Keratinocyte (primary cell): ENCODE data around the gene KLRF2. TPM values are rescaled to one million over a fixed set of nuclear protein-coding genes. Genes with fewer than 3 reads are reported as not detected.

Experiments
- DNase-seq: peaks from one replicate; pipeline ENCODE4 v3.0.0-alpha.2; 2011; ENCODE audit warnings: low read depth, missing footprints, low spot score
- FAIRE-seq: peaks from 2 replicates; lab custom pipeline; 2011; peaks lifted over from hg19 to GRCh38; lab: Jason Lieb, UNC
- H2AFZ ChIP-seq: 2 replicates; pipeline ENCODE4 v1.6.0; 2012; ENCODE audit warnings: low read length, control low read depth, inconsistent platforms; ENCODE audit not compliant: control insufficient read depth
- H3K27ac ChIP-seq: 2 replicates; pipeline ENCODE4 v1.5.1; 2011; ENCODE audit warnings: low read length; ENCODE audit not compliant: control insufficient read depth, insufficient read depth
- H3K27me3 ChIP-seq: 3 replicates; pipeline ENCODE4 v1.6.0; 2011; ENCODE audit warnings: low read length; ENCODE audit not compliant: control insufficient read depth, insufficient read depth; ENCODE audit errors: extremely low read depth
- H3K36me3 ChIP-seq, 2 experiments: 2 replicates in 1 of 2; 3 replicates in 1 of 2; pipeline ENCODE4 v1.5.1; 2011; ENCODE audit warnings: low read length in 2 of 2, mild to moderate bottlenecking in 1 of 2; ENCODE audit not compliant: control insufficient read depth in 2 of 2, insufficient read depth in 2 of 2; ENCODE audit errors: extremely low read depth in 1 of 2
- H3K4me1 ChIP-seq: 3 replicates; pipeline ENCODE4 v1.5.1; 2011; ENCODE audit warnings: low read length; ENCODE audit not compliant: control insufficient read depth, insufficient read depth; ENCODE audit errors: extremely low read depth
- H3K4me2 ChIP-seq: 3 replicates; pipeline ENCODE4 v1.6.0; 2011; ENCODE audit warnings: low read depth, low read length; ENCODE audit not compliant: control insufficient read depth, insufficient read depth; ENCODE audit errors: extremely low read depth
- H3K4me3 ChIP-seq, 3 experiments: fragments of 200-600 bp in 1 of 3; sonication (generic) in 1 of 3; 2 replicates in 2 of 3; 3 replicates in 1 of 3; pipeline ENCODE4 v1.5.1; 2011 to 2016; ENCODE audit warnings: low read length in 3 of 3, mild to moderate bottlenecking in 3 of 3, control low read depth in 2 of 3, inconsistent platforms in 1 of 3, low read depth in 1 of 3, mixed read lengths in 1 of 3, mixed run types in 1 of 3, moderate library complexity in 1 of 3; ENCODE audit not compliant: control insufficient read depth in 2 of 3, insufficient read depth in 2 of 3; ENCODE audit errors: extremely low read depth in 1 of 3
- H3K79me2 ChIP-seq: 2 replicates; pipeline ENCODE4 v1.6.0; 2012; ENCODE audit warnings: low read length; ENCODE audit not compliant: control insufficient read depth, insufficient read depth
- H3K9ac ChIP-seq: 3 replicates; pipeline ENCODE4 v1.6.0; 2011; ENCODE audit warnings: low read length; ENCODE audit not compliant: control insufficient read depth, insufficient read depth; ENCODE audit errors: extremely low read depth
- H3K9me1 ChIP-seq: 3 replicates; pipeline ENCODE4 v1.6.0; 2011; ENCODE audit warnings: low read length; ENCODE audit not compliant: control insufficient read depth, insufficient read depth; ENCODE audit errors: extremely low read depth
- H3K9me3 ChIP-seq: 2 replicates; pipeline ENCODE4 v1.5.1; 2012; ENCODE audit warnings: low read depth, low read length; ENCODE audit not compliant: control insufficient read depth
- H4K20me1 ChIP-seq: 3 replicates; pipeline ENCODE4 v1.6.0; 2011; ENCODE audit warnings: low read length; ENCODE audit not compliant: control insufficient read depth, insufficient read depth; ENCODE audit errors: extremely low read depth
- CTCF ChIP-seq, 3 experiments: IDR thresholded peaks in 1 of 3; conservative IDR thresholded peaks in 1 of 3; optimal IDR thresholded peaks in 1 of 3; 2 replicates in 2 of 3; 3 replicates in 1 of 3; pipeline versions ENCODE3 to v1.5.1; 2011; ENCODE audit warnings: low read length in 3 of 3, mild to moderate bottlenecking in 3 of 3, moderate library complexity in 2 of 3, control low read depth in 1 of 3, inconsistent platforms in 1 of 3; ENCODE audit not compliant: insufficient read depth in 2 of 3; ENCODE audit errors: extremely low read depth in 1 of 3
- EZH2 ChIP-seq: IDR thresholded peaks from one replicate; pipeline ENCODE4 v1.6.1; 2012; ENCODE audit warnings: inconsistent platforms, mild to moderate bottlenecking, low read length, moderate library complexity
- dilution Hi-C: fragments of 300-500 bp; cut with MboI; formaldehyde crosslinking; loops from one replicate; pipeline ENCODE4 v1.7.0; 2020; ENCODE audit warnings: low sequenced_read_pairs; ENCODE audit not compliant: extremely low pct_ligation_motif_present
- polyA plus RNA-seq, 5 experiments: library from polyadenylated mRNA; depleted of rRNA in 3 of 5; stranded (reverse) in 3 of 5; stranded (forward) in 1 of 5; unstranded in 1 of 5; fragments of >200 nt; gene quantifications; 1 replicate in 1 of 5; 2 replicates in 3 of 5; 3 replicates in 1 of 5; pipeline versions ENCODE4 v1.2.1 to v1.2.3, GENCODE V29; 2011 to 2012; ENCODE audit warnings: missing spikeins in 2 of 5, low read depth in 1 of 5, low replicate concordance in 1 of 5

KLRF2 gene
- polyA plus RNA-seq, 1 donor (not counting 4 experiments of a cell fraction or from before 2014, with no cell fraction given): not detected

- dilution Hi-C loops: no loop called here
Measured at GRCh38 chr12:9897535-9897934, 16.2 kb downstream of the KLRF2 start.

GRCh38 chr12:9899209-9899608 is 17.9 kb downstream of the KLRF2 start:
- Histone ChIP-seq H3K27ac (no peak overlapping the region), H2AFZ (no peak overlapping the region), H3K9me1 (no peaks in the 10 kb centered on the region), H3K4me1 (peaks cover 12% of the 10 kb centered on the region), H3K4me3 (no peak overlapping the region), H3K9me3 (peaks cover 8% of the 10 kb centered on the region), H3K36me3 (no peaks in the 10 kb centered on the region), H3K27me3 (no peaks in the 10 kb centered on the region), H4K20me1 (no peaks in the 10 kb centered on the region), H3K4me2 (no peak overlapping the region), H3K9ac (no peak overlapping the region), H3K79me2 (no peaks in the 10 kb centered on the region)
- dilution Hi-C loops: no loop called here
- no peak for TF ChIP-seq CTCF (optimal IDR thresholded peaks at IDR 0.05 in 1 of 3, IDR thresholded peaks at IDR 0.05 in 1 of 3, conservative IDR thresholded peaks at IDR 0.05 in 1 of 3; ENCODE audit: extremely low read depth in 1 of 3, insufficient read depth in 2 of 3, low read length in 3 of 3)
- no peak for TF ChIP-seq EZH2
- DNase-seq (no peak), FAIRE-seq (no peak)

More at GRCh38 chr12:9897535-9897934, 16.2 kb downstream of the KLRF2 start:
- Histone ChIP-seq H3K9me1 (no peaks in the 10 kb centered on the region), H3K4me3 (no peak overlapping the region), H3K9ac (no peak overlapping the region), H3K27me3 (no peaks in the 10 kb centered on the region), H3K4me1 (peaks cover 12% of the 10 kb centered on the region), H4K20me1 (no peaks in the 10 kb centered on the region), H3K79me2 (no peaks in the 10 kb centered on the region), H3K4me2 (peak overlapping the region; percentile 39), H2AFZ (peak overlapping the region; percentile 45), H3K36me3 (no peaks in the 10 kb centered on the region), H3K9me3 (peaks cover 2% of the 10 kb centered on the region), H3K27ac (peak overlapping the region; percentile 53)
- DNase-seq (peak; percentile 41), FAIRE-seq (peak; percentile 88)
- TF ChIP-seq CTCF (optimal IDR thresholded peaks at IDR 0.05 in 1 of 3, IDR thresholded peaks at IDR 0.05 in 1 of 3, conservative IDR thresholded peaks at IDR 0.05 in 1 of 3; ENCODE audit: extremely low read depth in 1 of 3, insufficient read depth in 2 of 3, low read length in 3 of 3) (no peak), EZH2 (no peak)
